UCSD-AML1 (cell line): ENCODE results near the gene FAM135A.
"Not testable (repeated sequence)": the region's sequence is repeated elsewhere in the genome, so short reads cannot be mapped to it uniquely, and the experiment has no call there.

ENCODE experiments used
- DNase-seq: peaks from one replicate; lab custom pipeline; 2025; ENCODE audit not compliant: unreplicated experiment; lab: John Stamatoyannopoulos, UW

FAM135A gene

DNA sequence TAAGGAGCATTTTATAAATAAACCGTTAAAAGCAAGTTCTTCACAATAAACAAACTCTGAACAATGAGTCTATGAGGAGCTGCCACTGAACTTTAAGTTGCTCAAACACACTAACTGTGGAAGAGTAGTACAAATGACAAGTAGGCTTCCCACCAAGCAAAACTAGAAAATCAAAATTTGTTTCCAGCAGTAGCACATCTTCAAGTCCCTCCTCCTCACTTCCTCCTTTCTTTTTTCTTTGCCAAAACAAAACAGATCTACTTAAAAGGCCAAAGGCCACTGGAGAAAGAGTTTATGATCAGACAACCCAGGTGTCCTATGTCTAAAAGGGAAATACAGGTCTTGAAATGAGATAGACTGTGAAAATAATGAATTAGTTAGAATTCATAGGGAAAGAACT, 17.1 kb upstream of the FAM135A start:
- DNase-seq, result no peak

GRCh38 chr6:70396796-70397729, 16.2 kb upstream of the FAM135A start:
- DNase-seq, result no peak

DNA sequence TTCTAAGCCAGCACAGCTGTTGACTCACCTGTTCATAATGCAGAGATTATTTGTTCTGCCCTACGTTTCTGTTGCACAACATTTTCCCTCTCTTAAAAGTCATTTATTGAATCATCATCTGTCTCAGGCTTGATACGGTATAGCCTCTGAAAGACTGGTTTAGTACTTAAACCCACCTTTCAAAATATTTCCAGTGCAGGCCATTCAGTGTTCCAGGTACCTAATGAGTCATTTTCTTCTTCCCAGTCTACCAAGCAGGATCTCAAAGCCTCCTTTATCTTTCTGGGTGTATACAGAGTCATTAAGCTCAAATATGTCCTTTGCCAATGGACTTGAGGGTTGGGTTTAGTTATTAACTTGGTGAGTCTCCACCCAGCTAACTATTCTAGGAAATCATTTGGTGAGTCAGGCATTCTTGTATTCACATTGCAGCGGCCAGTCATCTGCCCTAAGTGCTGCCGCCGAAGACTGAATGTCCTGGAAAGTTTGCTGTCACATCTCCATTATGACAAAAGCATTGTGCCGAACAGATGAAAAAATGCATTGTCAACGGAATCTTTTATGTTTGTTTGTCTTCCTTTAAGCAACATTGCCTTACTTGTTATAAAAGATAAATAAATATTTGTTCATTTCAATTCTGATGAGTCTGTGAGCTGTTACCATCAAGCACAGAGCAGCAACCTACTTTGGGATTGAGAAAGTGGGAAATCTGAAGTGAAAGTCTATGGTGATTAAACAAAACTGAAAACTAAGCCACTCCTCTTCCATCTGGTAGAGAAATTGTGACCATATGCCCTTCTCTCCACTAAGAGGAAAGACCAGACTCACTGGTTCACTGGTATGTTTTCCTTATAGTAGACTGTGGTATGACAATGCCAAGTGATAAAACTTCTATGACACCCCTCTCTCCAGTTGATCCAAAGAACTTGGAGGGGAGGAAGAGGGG, 14.3 kb upstream of the FAM135A start:
- DNase-seq, result no peak

GRCh38 chr6:70404658-70405057, 8.7 kb upstream of the FAM135A start:
- DNase-seq, result no peak

- no peak for DNase-seq
These were observed 4.1 kb upstream of the FAM135A start for GRCh38 chr6:70409216-70409615.

- DNase-seq, result no peak
These were observed 1.6 kb upstream of the FAM135A start for GRCh38 chr6:70411542-70412251.

GRCh38 chr6:70412252-70413113, 825 bp upstream of the FAM135A start:
- no peak for DNase-seq

- DNase-seq, result no peak
These were observed 735 bp downstream of the FAM135A start for GRCh38 chr6:70413992-70414494.

DNA sequence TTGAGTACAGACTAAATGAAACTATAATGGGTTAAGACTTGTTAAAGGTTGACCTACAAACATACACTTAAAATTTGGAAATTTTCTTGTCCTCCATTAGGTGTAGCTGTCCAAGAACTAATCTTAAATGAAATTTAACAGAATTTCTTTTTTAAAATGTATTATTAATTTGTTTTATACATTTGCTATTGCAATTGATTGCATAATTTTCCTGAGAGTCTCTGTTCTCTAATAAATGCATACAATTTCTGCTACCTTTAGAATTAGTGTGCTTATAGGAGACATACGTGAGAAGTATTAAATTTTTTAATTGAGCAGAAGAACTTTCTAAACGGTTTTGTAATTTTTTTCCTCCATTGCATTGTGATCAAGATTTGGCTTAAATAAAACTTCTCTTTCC, 1.5 kb downstream of the FAM135A start:
- no peak for DNase-seq

- DNase-seq, result no peak
These were observed 1.9 kb downstream of the FAM135A start for GRCh38 chr6:70415247-70415646.

DNA sequence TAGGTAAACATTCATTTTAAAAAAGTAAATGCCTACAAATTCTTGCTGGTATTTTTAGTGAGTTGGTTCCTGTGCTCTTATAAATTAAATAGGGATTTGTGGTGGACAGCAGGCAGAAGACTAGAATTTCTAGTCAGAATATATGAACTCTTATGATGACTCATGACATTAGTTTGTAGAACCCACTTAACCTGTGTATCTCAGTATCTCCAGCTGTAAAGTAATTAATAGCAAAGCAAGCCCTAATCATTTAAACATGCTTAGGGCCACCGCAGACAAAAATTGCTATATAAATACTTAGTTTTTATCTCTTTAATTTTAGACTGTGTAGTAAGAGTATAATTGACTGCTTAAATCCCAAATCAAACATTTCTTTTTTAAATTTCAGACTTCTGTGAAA, 2.4 kb downstream of the FAM135A start:
- DNase-seq, result no peak

DNA sequence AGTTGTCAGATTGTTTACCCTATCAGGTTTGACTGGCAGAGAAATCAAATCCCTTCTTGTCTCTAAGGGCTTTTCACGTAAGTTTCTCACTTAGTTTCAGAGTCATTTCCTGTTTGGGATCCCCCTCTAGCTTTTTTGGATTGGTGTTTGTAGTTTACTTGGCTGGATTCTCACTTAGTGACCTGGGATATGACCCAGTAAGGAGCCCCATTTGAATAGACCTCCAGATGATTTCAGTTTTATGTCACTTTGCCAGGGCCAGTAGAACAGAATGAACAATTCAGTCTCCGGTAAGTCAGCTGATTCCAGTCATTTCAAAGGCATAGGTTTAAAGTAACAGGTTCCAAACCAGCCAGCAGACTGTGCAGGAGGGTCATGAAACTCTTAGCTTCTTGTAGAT, 8.2 kb downstream of the FAM135A start:
- DNase-seq, result no peak

GRCh38 chr6:70423189-70424134, 10.2 kb downstream of the FAM135A start:
- DNase-seq, result no peak

GRCh38 chr6:70424291-70424690, 11.0 kb downstream of the FAM135A start:
- no peak for DNase-seq

DNA sequence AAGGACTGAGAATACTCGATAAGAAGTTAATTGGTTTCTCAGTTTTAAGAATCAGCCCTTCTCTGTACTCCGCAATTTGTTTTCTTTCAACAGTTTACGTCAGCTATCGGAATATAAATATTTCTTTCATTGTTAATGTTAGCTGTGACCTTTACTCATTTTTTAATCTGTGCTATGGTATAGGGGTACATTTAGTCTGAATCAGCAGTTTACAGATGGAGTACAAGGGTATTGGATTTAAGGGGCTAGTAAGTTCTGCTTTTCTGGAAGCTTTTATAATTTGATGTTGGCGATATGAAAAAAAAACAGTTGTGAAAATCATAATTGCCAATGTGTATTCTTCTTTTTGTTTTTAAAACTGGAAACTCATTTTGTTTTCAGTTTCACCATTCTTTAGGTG, 23.0 kb downstream of the FAM135A start:
- DNase-seq, result no peak

DNA sequence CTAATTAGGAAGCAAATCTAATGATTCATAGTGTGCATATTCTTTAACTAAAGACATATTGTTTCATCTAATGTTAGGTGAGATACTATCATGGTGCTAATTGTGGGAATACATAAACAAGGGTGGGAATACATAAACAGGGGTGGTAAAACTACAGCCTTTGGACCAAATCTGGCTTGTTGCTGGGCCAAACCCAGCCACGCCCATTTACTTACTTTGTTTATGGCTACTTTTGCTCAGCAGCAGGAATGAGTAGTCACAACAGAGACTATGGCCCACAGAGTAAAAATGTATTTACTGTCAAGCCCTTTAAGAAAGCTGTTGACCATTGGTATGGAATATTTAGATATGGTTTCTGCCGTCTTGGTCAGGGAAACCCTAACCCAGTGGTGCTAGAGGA, 31.7 kb downstream of the FAM135A start:
- DNase-seq, result no peak

DNA sequence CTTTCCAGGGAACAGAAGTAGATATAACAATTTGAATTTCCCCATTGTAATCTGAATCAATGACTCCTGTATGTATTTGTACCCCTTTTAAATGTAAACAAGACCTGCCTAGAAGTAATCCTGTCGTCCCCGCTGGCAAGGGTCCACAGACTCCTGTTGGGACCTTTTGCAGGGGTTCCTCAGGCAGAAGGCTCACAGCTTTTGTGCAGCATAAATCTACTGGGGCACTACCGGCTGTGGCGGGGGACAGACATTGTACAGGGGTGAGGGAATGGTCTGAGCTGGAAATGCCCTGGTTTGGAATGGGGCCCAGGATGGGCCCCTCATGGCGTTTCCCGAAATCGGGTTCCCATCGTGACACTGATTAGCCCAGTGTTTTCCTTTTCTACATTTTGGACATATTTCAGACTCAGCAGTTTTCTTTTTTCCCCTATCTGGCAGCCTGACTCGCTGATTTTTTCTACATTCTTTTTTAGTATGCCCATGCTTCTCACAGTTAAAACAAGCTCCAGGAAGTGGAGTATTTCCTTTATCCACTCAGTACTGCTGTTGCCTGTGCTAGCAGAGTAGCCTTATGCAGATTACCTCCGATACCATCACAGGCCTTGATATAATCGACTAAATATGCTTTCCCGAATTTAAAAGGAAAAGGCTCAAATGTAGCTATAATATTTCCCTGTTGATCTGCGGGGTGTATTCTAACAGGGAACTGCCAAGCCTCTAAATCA, 34.2 kb downstream of the FAM135A start:
- DNase-seq, result not testable (repeated sequence)

DNA sequence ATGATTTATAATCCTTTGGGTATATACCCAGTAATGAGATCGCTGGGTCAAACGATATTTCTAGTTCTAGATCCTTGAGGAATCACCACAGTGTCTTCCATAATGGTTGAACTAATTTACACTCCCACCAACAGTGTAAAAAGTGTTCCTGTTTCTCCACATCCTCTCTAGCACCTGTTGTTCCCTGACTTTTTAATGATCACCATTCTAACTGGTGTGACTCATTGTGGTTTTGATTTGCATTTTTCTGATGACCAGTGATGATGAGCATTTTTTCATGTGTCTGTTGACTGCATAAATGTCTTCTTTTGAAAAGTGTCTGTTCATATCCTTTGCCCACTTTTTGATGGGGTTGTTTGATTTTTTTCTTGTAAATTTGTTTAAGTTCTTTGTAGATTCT, 40.6 kb downstream of the FAM135A start:
- DNase-seq, result not testable (repeated sequence)
